Thyroid gland (tissue), 4 donors: ENCODE results near the gene METTL2B. TPM values are rescaled to one million over a fixed set of nuclear protein-coding genes. Genes with fewer than 3 reads are reported as not detected.
A peak's percentile ranks its signal among the peaks of the same experiment; 100 is the strongest.
"Not testable (repeated sequence)": the region's sequence is repeated elsewhere in the genome, so short reads cannot be mapped to it uniquely, and the experiment has no call there.

Experiments
- DNase-seq, 2 donors: peaks; one replicate each; pipeline ENCODE4 v3.0.0-alpha.2; 2019
- H3K27ac ChIP-seq, 3 donors: fragments of 200-600 bp; sonication (generic); 1 replicate in 2 of 3; 2 replicates in 1 of 3; pipeline ENCODE4 v1.5.1; 2016 to 2019; ENCODE audit warnings: mild to moderate bottlenecking in 1 of 3, moderate library complexity in 1 of 3
- H3K27me3 ChIP-seq: fragments of 200-600 bp; sonication (generic); one replicate; pipeline ENCODE4 v1.5.1; 2019
- H3K36me3 ChIP-seq, 2 donors: fragments of 200-600 bp; sonication (generic); one replicate each; pipeline ENCODE4 v1.5.1; 2016 to 2019
- H3K4me1 ChIP-seq, 2 donors: fragments of 200-600 bp; sonication (generic); one replicate each; pipeline ENCODE4 v1.5.1; 2017 to 2019
- H3K4me3 ChIP-seq, 3 donors: fragments of 200-600 bp; sonication (generic); replicated peaks in 1 of 3; 1 replicate in 2 of 3; 2 replicates in 1 of 3; pipeline ENCODE4 v1.5.1; 2016; ENCODE audit warnings: mild to moderate bottlenecking in 1 of 3
- H3K9me3 ChIP-seq: fragments of 200-600 bp; sonication (generic); one replicate; pipeline ENCODE4 v1.5.1; 2017
- POLR2A ChIP-seq, 2 donors: fragments of 450-650 bp; IDR thresholded peaks; one replicate each; pipeline ENCODE4 v1.6.1; 2017; ENCODE audit warnings: antibody characterized with exemption in 2 of 2, mild to moderate bottlenecking in 2 of 2, moderate library complexity in 1 of 2
- WGBS, 2 donors: methylation state at CpG; one replicate each; pipeline ENCODE4 v1.1.5; 2017; 5-methylcytosine and 5-hydroxymethylcytosine counted together
- intact Hi-C: fragments of 100-400 bp; cut with DNase I; formaldehyde crosslinking; loops from one replicate; pipeline ENCODE4 v1.15.1; 2023
- total RNA-seq, 4 donors: library from RNA; depleted of rRNA; stranded (reverse); fragments of >200 nt; gene quantifications; one replicate each; pipeline ENCODE4 v1.2.3, GENCODE V29; 2016
- TF ChIP-seq, protein P1 (sequence below), 6 experiments: fragments of 200-600 bp in 3 of 6; fragments of 450-650 bp in 3 of 6; sonication (generic) in 3 of 6; IDR thresholded peaks; one replicate each; pipeline ENCODE4 v1.5.1; 2016 to 2019; ENCODE audit warnings: antibody characterized with exemption in 6 of 6, mild to moderate bottlenecking in 2 of 6, inconsistent platforms in 1 of 6, moderate library complexity in 1 of 6

Gene METTL2B
- total RNA-seq, 4 donors from 2014 or later = 29.2 to 39.0 (median 32.0) TPM

DNA sequence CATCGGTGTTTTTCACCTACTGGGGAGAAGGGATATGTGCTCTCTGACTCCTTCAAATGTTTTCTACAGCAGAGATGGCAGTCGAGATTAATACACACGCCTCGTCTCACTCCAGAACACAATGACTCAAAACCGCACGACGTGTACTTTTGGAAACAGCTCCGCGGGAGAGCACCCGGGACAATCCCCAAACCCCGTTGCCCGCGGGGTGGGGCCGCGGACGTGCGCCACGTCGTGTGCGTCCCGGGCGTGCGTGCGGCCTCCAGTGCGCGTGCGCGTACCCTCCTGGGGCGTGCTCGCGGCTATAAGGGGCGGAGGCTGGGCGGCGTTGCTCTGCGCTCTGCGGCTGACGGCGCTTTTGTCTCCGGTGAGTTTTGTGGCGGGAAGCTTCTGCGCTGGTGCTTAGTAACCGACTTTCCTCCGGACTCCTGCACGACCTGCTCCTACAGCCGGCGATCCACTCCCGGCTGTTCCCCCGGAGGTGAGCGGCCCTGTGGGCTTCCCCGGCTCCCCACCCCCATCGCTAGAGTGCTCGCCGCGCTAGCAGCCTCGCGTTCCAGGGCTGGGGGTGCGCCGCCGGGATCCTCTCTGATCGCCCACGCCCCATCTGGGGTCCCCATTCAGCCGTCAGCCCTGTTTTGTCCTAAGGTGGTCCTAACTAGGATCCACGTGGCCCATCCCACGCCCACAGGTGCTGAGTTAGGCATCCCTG lies 20.8 kb upstream of the METTL2B start, which contains the start of gene HILPDA:
Gene HILPDA (plus strand): TSS at position 336 of the 712 bp plus-strand sequence. CDS start 1,391 bp downstream, outside the sequence.
- DNase-seq = peak; percentile 93 to 94
- H3K9me3 ChIP-seq = no peaks in the 10 kb centered on the region
- H3K27me3 ChIP-seq = no peaks in the 10 kb centered on the region
- H3K36me3 ChIP-seq = no peaks in the 10 kb centered on the region
- 1% methylated on average over 35 to 39 of the region's 64 CpGs for WGBS, 2 donors
- TF ChIP-seq, protein P1, sequence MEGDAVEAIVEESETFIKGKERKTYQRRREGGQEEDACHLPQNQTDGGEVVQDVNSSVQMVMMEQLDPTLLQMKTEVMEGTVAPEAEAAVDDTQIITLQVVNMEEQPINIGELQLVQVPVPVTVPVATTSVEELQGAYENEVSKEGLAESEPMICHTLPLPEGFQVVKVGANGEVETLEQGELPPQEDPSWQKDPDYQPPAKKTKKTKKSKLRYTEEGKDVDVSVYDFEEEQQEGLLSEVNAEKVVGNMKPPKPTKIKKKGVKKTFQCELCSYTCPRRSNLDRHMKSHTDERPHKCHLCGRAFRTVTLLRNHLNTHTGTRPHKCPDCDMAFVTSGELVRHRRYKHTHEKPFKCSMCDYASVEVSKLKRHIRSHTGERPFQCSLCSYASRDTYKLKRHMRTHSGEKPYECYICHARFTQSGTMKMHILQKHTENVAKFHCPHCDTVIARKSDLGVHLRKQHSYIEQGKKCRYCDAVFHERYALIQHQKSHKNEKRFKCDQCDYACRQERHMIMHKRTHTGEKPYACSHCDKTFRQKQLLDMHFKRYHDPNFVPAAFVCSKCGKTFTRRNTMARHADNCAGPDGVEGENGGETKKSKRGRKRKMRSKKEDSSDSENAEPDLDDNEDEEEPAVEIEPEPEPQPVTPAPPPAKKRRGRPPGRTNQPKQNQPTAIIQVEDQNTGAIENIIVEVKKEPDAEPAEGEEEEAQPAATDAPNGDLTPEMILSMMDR (IDR thresholded peaks at IDR 0.05) = peak in 1 of 6 experiments; percentile 25
- TF ChIP-seq POLR2A (IDR thresholded peaks at IDR 0.05) = peak in 1 of 2 donors; percentile 84
- intact Hi-C loops = no loop called here
- peaks cover 30 to 39% of the 10 kb centered on the region in 2 donors for H3K4me1 ChIP-seq
- H3K27ac ChIP-seq = peak within 1 kb of the TSS; percentile 69 to 96 (median 96)
- H3K4me3 ChIP-seq = peak within 1 kb of the TSS; percentile 41 to 56 (median 50)

DNA sequence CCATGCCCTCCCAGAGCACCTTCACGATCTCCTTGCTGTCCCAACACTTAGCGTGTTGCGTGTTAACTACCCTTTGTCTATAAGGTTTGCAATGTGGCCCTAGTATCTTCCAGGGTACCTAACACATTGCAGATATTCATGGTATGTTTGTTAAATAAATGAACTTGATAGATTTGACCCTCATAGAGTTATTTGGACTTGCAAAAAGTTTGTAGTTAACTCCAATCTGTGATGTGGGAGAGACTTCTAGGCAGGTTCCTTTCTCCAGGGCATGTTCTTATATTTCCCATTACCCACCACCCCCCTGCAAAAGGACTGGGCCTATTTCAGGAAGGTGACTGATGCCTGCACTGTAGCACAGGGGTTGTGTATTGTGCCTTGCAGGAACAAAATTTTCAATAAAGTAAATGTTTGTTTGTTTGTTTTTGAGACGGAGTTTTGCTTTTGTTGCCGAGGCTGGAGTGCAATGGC lies 20.3 kb upstream of the METTL2B start:
- Histone ChIP-seq H3K27me3 (no peaks in the 10 kb centered on the region), H3K36me3 (no peaks in the 10 kb centered on the region), H3K4me3 (peak overlapping the region; percentile 41 to 56 (median 50)), H3K27ac (peak overlapping the region in 2 of 3 donors; percentile 96), H3K9me3 (no peaks in the 10 kb centered on the region), H3K4me1 (peaks cover 30 to 39% of the 10 kb centered on the region in 2 donors)
- DNase-seq = no peak
- intact Hi-C loops = no loop called here
- no peak for TF ChIP-seq POLR2A (IDR thresholded peaks at IDR 0.05)
- TF ChIP-seq, protein P1 (IDR thresholded peaks at IDR 0.05) = no peak
- 3 to 8% methylated on average over 5 of the region's 5 CpGs for WGBS, 2 donors

DNA sequence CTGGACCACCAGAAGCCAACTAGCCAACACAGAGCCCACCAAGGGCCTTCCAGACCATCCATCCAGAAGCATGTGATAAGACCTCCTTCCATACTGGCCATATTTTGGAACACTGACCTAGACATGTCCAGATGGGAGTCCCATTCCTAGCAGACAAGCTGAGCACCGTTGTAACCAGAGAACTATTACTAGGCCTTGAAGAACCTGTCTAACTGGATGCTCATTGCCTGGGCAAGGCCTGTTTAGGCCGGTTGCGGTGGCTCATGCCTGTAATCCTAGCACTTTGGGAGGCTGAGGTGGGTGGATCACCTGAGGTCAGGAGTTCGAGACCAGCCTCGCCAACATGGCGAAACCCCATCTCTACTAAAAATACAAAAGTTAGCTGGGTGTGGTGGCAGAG lies 19.2 kb upstream of the METTL2B start:
- H3K4me1 ChIP-seq = peaks cover 30 to 39% of the 10 kb centered on the region in 2 donors
- H3K36me3 ChIP-seq, DNase-seq, intact Hi-C loops, H3K9me3 ChIP-seq, H3K27ac ChIP-seq, H3K27me3 ChIP-seq, H3K4me3 ChIP-seq: not testable (repeated sequence)
- WGBS, 2 donors = 80 to 83% methylated on average over 1 to 6 of the region's 6 CpGs

DNA sequence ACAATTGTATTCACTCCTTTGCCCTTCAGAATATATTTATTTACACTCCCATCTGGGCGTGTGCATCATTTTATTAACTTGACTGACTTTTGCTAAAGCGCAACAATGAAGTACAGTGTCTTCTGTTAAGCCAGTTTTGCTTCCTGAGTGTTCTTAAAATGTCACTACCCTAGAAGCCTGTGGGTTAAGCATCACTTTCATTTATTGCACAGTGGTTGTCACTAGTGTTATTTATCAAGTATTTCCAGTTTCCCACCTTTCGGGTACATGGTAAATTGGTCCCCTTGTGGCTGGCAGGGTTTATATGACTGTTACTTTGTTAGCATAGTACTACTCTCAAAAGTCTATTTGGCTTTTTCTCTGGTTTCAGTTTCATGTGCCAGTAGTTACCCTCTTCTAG lies 17.6 kb upstream of the METTL2B start:
- no peak for TF ChIP-seq POLR2A (IDR thresholded peaks at IDR 0.05)
- TF ChIP-seq, protein P1 (IDR thresholded peaks at IDR 0.05) = no peak
- Histone ChIP-seq H3K4me3 (no peak overlapping the region), H3K27me3 (no peaks in the 10 kb centered on the region), H3K4me1 (peaks cover 25 to 31% of the 10 kb centered on the region in 2 donors), H3K36me3 (no peaks in the 10 kb centered on the region), H3K9me3 (no peaks in the 10 kb centered on the region), H3K27ac (no peak overlapping the region)
- no peak for DNase-seq
- intact Hi-C loops = loop anchor here (2.0 kb wide), 1 partner anchor 32 kb away; no protein-coding TSS in a partner anchor
- WGBS, 2 donors = 60 to 64% methylated on average over 3 of the region's 3 CpGs

DNA sequence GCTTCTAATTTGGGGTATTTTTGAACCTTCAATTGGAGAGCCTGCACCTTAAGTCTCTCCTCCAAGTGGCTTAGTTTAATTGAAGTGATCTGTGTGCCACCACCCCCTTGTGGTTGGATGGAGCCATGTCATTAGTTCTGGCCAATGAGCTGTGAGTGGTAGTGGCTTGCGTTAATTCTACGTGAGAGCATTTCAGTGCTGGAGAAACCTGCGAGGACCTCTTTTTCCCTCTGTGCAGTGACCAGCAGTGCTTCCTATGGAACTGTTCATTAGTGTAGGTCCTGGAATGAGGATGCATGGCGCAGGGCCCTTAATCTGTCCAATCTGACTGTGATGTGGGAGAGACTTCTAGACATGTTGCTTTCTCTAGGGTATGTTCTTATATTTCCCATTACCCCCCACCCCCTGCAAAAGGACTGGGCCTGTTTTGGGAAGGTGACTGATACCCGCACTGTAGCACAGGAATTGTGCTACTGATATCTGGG lies 17.1 kb upstream of the METTL2B start:
- no peak overlapping the region for H3K4me3 ChIP-seq
- no peaks in the 10 kb centered on the region for H3K9me3 ChIP-seq
- no peaks in the 10 kb centered on the region for H3K27me3 ChIP-seq
- TF ChIP-seq, protein P1 (IDR thresholded peaks at IDR 0.05) = peak; percentile 49 to 83 (median 75)
- TF ChIP-seq POLR2A (IDR thresholded peaks at IDR 0.05) = no peak
- no peaks in the 10 kb centered on the region for H3K36me3 ChIP-seq
- no peak overlapping the region for H3K27ac ChIP-seq
- H3K4me1 ChIP-seq = peaks cover 21 to 26% of the 10 kb centered on the region in 2 donors
- 37 to 46% methylated on average over 5 of the region's 5 CpGs for WGBS, 2 donors
- intact Hi-C loops = loop anchor here (2.0 kb wide), 1 partner anchor 33 kb away; no protein-coding TSS in a partner anchor
- DNase-seq = peak; percentile 65 to 67
